ENCODE measurements around the gene SBNO2. TPM values are rescaled to one million over a fixed set of nuclear protein-coding genes. Genes with fewer than 3 reads are reported as not detected.

Gene SBNO2
- polyA plus RNA-seq, 3 donors: 0.71 to 75.0 (median 2.6) TPM

DNA sequence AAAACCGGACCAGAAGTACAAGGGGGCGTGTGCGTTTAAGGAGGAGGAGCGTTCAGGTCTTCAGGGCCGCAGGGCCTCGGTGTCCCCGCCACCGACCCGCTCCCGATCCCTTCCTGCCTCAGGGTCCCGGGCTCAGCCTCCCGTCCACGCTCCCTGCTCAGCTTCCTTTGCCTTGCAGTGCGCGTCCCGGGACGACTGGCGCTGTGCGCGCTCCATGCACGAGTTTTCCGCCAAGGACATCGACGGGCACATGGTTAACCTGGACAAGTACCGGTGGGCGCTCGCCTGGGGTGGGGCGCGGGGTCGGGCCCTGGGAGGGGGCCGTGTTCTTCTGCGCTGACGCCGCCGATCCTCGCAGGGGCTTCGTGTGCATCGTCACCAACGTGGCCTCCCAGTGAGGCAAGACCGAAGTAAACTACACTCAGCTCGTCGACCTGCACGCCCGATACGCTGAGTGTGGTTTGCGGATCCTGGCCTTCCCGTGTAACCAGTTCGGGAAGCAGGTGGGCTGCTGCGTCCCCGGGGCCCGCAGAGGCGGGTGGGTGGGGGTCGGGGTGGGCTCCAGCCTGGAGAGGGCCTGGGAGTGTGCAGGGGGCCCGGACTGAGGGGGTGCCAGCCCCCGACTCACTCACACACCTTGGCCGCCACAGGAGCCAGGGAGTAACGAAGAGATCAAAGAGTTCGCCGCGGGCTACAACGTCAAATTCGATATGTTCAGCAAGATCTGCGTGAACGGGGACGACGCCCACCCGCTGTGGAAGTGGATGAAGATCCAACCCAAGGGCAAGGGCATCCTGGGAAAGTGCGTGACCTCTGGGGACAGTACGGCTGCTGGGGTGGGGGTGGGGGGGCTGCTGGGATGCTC lies 68.8 kb downstream of the SBNO2 start:
- no peak for DNase-seq
- Mint-ChIP-seq H3K27me3 (ENCODE audit: low read depth in 3 of 3) (peaks cover 0 to 3% (median 0%) of the 10 kb centered on the region in 3 donors), H3K4me1 (peaks cover 40% of the 10 kb centered on the region), H3K4me3 (peak overlapping the region; percentile 78 to 80), H3K9me3 (peaks cover 0 to 6% (median under 1%) of the 10 kb centered on the region in 7 donors), H3K27ac (peak overlapping the region; percentile 38 to 91 (median 76)), H3K36me3 (peaks cover 9 to 28% of the 10 kb centered on the region in 2 donors)
- Histone ChIP-seq H3K4me3 (replicated peaks in 1 of 3; ENCODE audit: low read depth in 2 of 3, low read length in 3 of 3) (peak overlapping the region; percentile 78 to 86 (median 82)), H3K4me1 (ENCODE audit: control insufficient read depth in 1 of 2, insufficient read depth in 2 of 2, low read length in 2 of 2) (peaks cover 57 to 66% of the 10 kb centered on the region in 2 donors), H3K9ac (ENCODE audit: insufficient read depth, low read length, poor library complexity, severe bottlenecking) (peak overlapping the region; percentile 88), H4K20me1 (ENCODE audit: insufficient read depth, low read length) (peaks cover 51% of the 10 kb centered on the region), H3K36me3 (replicated peaks in 1 of 2; ENCODE audit: control insufficient read depth in 1 of 2, insufficient read depth in 2 of 2, low read length in 2 of 2) (peaks cover 29 to 40% of the 10 kb centered on the region in 2 donors), H3K9me3 (replicated peaks in 1 of 2; ENCODE audit: control insufficient read depth in 1 of 2, insufficient read depth in 1 of 2, low read length in 2 of 2) (peaks cover 0 to 2% of the 10 kb centered on the region in 2 donors), H2AFZ (ENCODE audit: insufficient read depth, low read depth, low read length, poor library complexity, severe bottlenecking) (no peak overlapping the region), H3K27me3 (ENCODE audit: control insufficient read depth in 2 of 2, insufficient read depth in 2 of 2, low read length in 2 of 2) (no peaks in the 10 kb centered on the region), H3K79me2 (ENCODE audit: insufficient read depth, low read length) (peaks cover 27% of the 10 kb centered on the region), H3K4me2 (replicated peaks; ENCODE audit: extremely low read depth, low read length, poor library complexity, severe bottlenecking) (peak overlapping the region; percentile 93), H3K27ac (ENCODE audit: low read depth in 1 of 2, low read length in 2 of 2) (peak overlapping the region; percentile 74 to 77)
- intact Hi-C loops (cut with micrococcal nuclease): loop anchor here in 1 of 2 donors (10.0 kb wide), 2 partner anchors 80 to 140 kb away; partner anchors contain the start of genes ATP5F1D, CNN2, MIDN and RNU6-2
- 46% methylated on average over 65 of the region's 69 CpGs for WGBS (ENCODE audit: insufficient coverage)
- TF ChIP-seq, protein P1, sequence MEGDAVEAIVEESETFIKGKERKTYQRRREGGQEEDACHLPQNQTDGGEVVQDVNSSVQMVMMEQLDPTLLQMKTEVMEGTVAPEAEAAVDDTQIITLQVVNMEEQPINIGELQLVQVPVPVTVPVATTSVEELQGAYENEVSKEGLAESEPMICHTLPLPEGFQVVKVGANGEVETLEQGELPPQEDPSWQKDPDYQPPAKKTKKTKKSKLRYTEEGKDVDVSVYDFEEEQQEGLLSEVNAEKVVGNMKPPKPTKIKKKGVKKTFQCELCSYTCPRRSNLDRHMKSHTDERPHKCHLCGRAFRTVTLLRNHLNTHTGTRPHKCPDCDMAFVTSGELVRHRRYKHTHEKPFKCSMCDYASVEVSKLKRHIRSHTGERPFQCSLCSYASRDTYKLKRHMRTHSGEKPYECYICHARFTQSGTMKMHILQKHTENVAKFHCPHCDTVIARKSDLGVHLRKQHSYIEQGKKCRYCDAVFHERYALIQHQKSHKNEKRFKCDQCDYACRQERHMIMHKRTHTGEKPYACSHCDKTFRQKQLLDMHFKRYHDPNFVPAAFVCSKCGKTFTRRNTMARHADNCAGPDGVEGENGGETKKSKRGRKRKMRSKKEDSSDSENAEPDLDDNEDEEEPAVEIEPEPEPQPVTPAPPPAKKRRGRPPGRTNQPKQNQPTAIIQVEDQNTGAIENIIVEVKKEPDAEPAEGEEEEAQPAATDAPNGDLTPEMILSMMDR (IDR thresholded peaks at IDR 0.05): no peak

GRCh38 chr19:1104311-1105007 lies 69.6 kb downstream of the SBNO2 start:
- Mint-ChIP-seq H3K36me3 (peaks cover 7 to 20% of the 10 kb centered on the region in 2 donors), H3K4me3 (peak overlapping the region; percentile 78 to 80), H3K4me1 (peaks cover 43% of the 10 kb centered on the region), H3K27ac (peak overlapping the region; percentile 38 to 91 (median 76)), H3K9me3 (peaks cover 7 to 14% (median 9%) of the 10 kb centered on the region in 7 donors), H3K27me3 (ENCODE audit: low read depth in 3 of 3) (peaks cover 0 to 3% (median 0%) of the 10 kb centered on the region in 3 donors)
- under 1% methylated on average over 83 of the region's 93 CpGs for WGBS (ENCODE audit: insufficient coverage)
- H3K27ac ChIP-seq (ENCODE audit: low read depth in 1 of 2, low read length in 2 of 2): peak overlapping the region; percentile 85 to 99
- H3K4me1 ChIP-seq (ENCODE audit: control insufficient read depth in 1 of 2, insufficient read depth in 2 of 2, low read length in 2 of 2): peaks cover 65 to 74% of the 10 kb centered on the region in 2 donors
- H3K4me3 ChIP-seq (replicated peaks in 1 of 3; ENCODE audit: low read depth in 2 of 3, low read length in 3 of 3): peak overlapping the region; percentile 78 to 86 (median 82)
- H3K79me2 ChIP-seq (ENCODE audit: insufficient read depth, low read length): peaks cover 27% of the 10 kb centered on the region
- peak overlapping the region; percentile 93 for H3K4me2 ChIP-seq (replicated peaks; ENCODE audit: extremely low read depth, low read length, poor library complexity, severe bottlenecking)
- peaks cover 0 to 10% of the 10 kb centered on the region in 2 donors for H3K9me3 ChIP-seq (replicated peaks in 1 of 2; ENCODE audit: control insufficient read depth in 1 of 2, insufficient read depth in 1 of 2, low read length in 2 of 2)
- DNase-seq: peak; percentile 64 to 80 (median 76)
- H4K20me1 ChIP-seq (ENCODE audit: insufficient read depth, low read length): peaks cover 44% of the 10 kb centered on the region
- no peaks in the 10 kb centered on the region for H3K27me3 ChIP-seq (ENCODE audit: control insufficient read depth in 2 of 2, insufficient read depth in 2 of 2, low read length in 2 of 2)
- intact Hi-C loops (cut with micrococcal nuclease): loop anchor here (5.0 to 10.0 kb wide), 5 partner anchors 37 to 177 kb away; partner anchors contain the start of genes ARHGAP45 (in 2 of the 2), ARID3A (in 1 of the 2), ATP5F1D (in 1 of the 2) and CIRBP (in 1 of the 2)
- H2AFZ ChIP-seq (ENCODE audit: insufficient read depth, low read depth, low read length, poor library complexity, severe bottlenecking): no peak overlapping the region
- H3K9ac ChIP-seq (ENCODE audit: insufficient read depth, low read length, poor library complexity, severe bottlenecking): peak overlapping the region; percentile 88
- TF ChIP-seq, protein P1 (IDR thresholded peaks at IDR 0.05): peak; percentile 21
- H3K36me3 ChIP-seq (replicated peaks in 1 of 2; ENCODE audit: control insufficient read depth in 1 of 2, insufficient read depth in 2 of 2, low read length in 2 of 2): peaks cover 21 to 32% of the 10 kb centered on the region in 2 donors
